Fibroblast of villous mesenchyme (primary cell): ENCODE results near the gene IQSEC1. TPM values are rescaled to one million over a fixed set of nuclear protein-coding genes. Genes with fewer than 3 reads are reported as not detected.

Experiments used
- DNase-seq: peaks from one replicate; pipeline ENCODE4 v3.0.0-alpha.2; 2010; ENCODE audit warnings: low read depth
- H3K4me3 ChIP-seq: 2 replicates; pipeline ENCODE4 v1.5.1; 2011; ENCODE audit warnings: low read depth, mild to moderate bottlenecking, low read length
- total RNA-seq: library from RNA; depleted of rRNA; stranded (reverse); fragments of >200 nt; gene quantifications from 2 replicates; pipeline ENCODE4 v1.2.3, GENCODE V29; 2012
- TF ChIP-seq, protein P1 (sequence below): IDR thresholded peaks from 2 replicates; pipeline ENCODE4 v1.5.1; 2012; ENCODE audit warnings: low read depth, mild to moderate bottlenecking, low read length; ENCODE audit not compliant: insufficient read depth

IQSEC1 gene
- 19.9 and 25.8 TPM in 2 replicates for total RNA-seq

GRCh38 chr3:13073326-13074005, at the start of gene IQSEC1:
Gene IQSEC1, minus strand, starts transcription at chr3:13073429. Its CDS starts 415 bp downstream, at chr3:13073014.
- no peak within 1 kb of the TSS for H3K4me3 ChIP-seq
- TF ChIP-seq, protein P1, sequence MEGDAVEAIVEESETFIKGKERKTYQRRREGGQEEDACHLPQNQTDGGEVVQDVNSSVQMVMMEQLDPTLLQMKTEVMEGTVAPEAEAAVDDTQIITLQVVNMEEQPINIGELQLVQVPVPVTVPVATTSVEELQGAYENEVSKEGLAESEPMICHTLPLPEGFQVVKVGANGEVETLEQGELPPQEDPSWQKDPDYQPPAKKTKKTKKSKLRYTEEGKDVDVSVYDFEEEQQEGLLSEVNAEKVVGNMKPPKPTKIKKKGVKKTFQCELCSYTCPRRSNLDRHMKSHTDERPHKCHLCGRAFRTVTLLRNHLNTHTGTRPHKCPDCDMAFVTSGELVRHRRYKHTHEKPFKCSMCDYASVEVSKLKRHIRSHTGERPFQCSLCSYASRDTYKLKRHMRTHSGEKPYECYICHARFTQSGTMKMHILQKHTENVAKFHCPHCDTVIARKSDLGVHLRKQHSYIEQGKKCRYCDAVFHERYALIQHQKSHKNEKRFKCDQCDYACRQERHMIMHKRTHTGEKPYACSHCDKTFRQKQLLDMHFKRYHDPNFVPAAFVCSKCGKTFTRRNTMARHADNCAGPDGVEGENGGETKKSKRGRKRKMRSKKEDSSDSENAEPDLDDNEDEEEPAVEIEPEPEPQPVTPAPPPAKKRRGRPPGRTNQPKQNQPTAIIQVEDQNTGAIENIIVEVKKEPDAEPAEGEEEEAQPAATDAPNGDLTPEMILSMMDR, result no peak
- DNase-seq, result no peak

DNA sequence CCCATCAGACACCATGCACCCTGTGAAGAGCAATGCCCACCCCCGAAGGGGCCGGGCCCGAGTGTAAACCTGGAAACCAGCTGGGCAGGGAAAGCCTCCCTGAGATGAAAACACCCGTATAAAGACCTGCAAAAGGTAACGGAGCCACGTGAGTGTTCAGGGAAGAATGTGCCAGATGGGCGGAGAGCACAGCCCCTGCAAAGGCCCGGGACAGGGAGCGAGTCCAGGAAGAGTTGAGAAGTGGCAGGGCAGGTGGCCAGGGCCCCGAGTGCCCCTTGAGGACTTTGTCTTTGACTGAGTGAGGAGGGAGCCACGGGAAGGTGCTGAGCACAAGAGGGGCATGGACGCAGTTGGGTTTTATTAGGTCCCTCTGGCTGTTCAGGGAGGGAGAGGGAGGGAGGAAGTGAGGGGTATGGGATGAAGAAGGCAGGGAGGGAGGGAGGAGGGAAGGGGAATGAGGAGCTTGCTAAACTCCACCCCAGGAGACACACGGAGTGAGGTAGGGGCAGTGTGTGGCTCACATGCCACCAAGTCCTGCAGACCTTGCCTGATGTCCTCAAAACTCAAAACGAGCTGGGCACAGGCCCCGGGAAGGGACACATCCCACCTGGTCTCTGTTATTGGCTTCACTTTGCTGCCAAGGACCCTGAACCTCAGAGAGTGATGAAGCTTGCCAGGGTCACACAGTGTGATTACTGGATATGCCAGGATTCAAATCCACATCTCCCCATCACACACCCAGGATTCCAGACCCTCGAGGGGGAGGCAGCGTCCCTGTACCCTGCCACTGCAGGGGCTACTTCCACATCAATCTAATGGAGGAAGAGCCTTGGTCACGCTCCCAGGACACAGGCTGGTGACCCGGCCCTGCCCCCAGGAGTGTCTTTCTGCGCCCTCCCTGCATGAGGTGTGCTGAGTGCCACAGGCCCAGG, 49.1 kb upstream of the IQSEC1 start:
- H3K4me3 ChIP-seq, result no peak overlapping the region
- no peak for DNase-seq
- TF ChIP-seq, protein P1, result no peak

DNA sequence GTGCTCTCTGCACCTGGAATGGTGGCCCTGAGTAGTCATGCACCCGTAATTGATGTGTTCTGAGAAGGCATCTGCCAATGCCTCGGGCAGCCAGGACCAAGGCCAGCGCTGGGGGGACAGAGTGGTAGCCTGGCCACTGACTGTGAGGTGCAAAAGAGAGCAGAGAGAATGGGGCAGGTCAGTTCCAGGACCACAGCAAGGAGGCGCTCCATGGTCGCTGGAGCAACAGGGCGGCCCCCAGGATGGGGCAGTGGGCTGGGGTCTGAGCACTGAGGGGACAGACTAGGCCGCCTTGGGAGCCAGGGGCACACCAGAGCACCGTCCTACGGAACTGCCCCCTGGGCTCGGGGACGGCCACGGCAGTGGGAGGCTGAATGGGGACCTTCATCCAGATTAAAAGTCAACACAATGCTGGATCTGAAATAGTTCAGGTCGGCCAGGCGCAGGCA, 48.3 kb upstream of the IQSEC1 start:
- no peak for DNase-seq
- TF ChIP-seq, protein P1, result no peak
- H3K4me3 ChIP-seq, result no peak overlapping the region

GRCh38 chr3:13120928-13121552, 47.8 kb upstream of the IQSEC1 start:
- TF ChIP-seq, protein P1, result no peak
- no peak overlapping the region for H3K4me3 ChIP-seq
- DNase-seq, result no peak

DNA sequence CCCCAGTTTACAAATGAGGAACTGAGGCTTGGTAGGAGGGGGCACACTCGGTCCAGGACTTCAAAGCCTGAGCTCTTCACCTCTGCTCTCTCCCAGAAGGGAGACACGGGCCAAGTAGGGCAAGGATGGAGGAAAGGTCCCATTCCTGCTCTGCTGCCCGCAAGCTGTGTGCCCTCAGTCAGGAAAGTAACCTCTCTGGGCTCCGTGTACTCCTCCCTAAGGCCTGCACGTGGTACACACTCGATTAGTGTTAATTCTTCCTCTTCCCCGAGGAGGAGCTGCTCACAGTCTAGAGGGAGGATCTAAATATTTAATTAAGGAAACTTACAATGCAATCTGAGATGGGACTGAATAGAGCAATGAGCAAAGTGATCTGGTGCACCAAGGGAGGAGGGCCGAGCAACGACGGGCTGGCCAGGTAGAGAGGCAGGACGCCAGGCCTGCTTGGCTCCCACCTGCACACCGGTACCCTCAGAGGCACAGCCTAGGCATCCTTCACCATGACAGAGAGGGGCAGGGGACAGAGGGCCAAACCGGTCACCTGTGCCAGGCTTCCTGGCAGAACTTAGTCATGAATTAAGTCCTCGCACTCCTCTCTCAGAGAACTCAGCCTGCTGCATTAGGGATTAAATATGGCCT, 47.2 kb upstream of the IQSEC1 start:
- TF ChIP-seq, protein P1, result no peak
- no peak overlapping the region for H3K4me3 ChIP-seq
- no peak for DNase-seq

- no peak overlapping the region for H3K4me3 ChIP-seq
- no peak for DNase-seq
- TF ChIP-seq, protein P1, result no peak
Observed at GRCh38 chr3:13119471-13120220, 46.4 kb upstream of the IQSEC1 start.
